Peyer's patch (tissue), 4 donors: Measurements from ENCODE around the gene UBE2F.

ENCODE experiments used
- CTCF ChIP-seq, 6 experiments: fragments of 450-650 bp in 4 of 6; fragments of 200-600 bp in 2 of 6; sonication (generic) in 1 of 6; IDR thresholded peaks; one replicate each; pipeline ENCODE4 v1.5.1; 2017 to 2019; ENCODE audit warnings: antibody characterized with exemption in 6 of 6, mild to moderate bottlenecking in 3 of 6, moderate library complexity in 1 of 6
- POLR2A ChIP-seq, 2 donors: fragments of 450-650 bp; IDR thresholded peaks; one replicate each; pipeline ENCODE4 v1.5.1; 2017; ENCODE audit warnings: antibody characterized with exemption in 2 of 2, mild to moderate bottlenecking in 2 of 2, moderate library complexity in 2 of 2

DNA sequence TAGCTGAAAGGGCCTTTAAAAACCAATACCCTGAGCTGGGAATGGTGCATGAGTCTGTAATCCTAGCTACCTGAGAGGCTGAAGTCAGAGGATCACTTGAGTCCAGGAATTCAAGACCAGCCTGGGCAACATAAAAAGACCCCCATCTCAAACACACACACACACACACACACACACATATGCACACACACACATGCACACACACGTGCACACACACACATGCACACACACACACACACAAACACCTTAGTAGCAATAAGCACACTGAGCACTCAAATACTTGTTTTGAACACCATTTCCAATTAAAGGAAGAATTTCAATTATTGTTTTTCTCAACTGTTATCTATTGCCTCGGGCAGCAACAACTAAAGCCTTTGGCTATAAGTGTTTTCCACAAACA lies 25.6 kb upstream of the UBE2F start:
- no peak for TF ChIP-seq CTCF (IDR thresholded peaks at IDR 0.05)
- no peak for TF ChIP-seq POLR2A (IDR thresholded peaks at IDR 0.05)
